Skeletal muscle cell (primary cell): ENCODE results near the gene RYK.
"Not testable (repeated sequence)": the region's sequence is repeated elsewhere in the genome, so short reads cannot be mapped to it uniquely, and the experiment has no call there.

ENCODE experiments used
- DNase-seq: peaks from one replicate; pipeline ENCODE4 v3.0.0-alpha.2; 2010; ENCODE audit warnings: low read depth
- H3K4me3 ChIP-seq: 2 replicates; pipeline ENCODE4 v1.5.1; 2011; ENCODE audit warnings: low read depth, mild to moderate bottlenecking, control low read depth, low read length, moderate library complexity

RYK gene

GRCh38 chr3:134250717-134251220 is at the start of gene RYK:
Gene RYK, minus strand, starts transcription at chr3:134250859. Its CDS starts 205 bp downstream, at chr3:134250654.
- DNase-seq: no peak
- H3K4me3 ChIP-seq: peak within 1 kb of the TSS; percentile 67

DNA sequence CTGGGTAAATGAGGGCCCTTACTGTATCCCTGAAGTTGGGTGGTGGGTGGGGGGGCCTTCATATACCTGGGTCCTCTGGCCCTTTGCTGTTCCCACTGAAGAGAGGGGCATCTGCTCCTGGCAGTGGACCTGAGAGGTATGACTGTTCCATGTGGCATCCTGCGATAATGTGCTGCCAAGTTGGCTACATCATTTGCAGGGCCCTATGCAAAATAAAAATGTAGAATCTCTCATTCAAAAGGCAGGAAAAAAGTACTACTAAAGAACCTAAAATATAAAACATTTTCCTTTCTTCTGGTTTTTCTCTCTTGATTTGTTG is 49.2 kb upstream of the RYK start:
- DNase-seq: no peak
- H3K4me3 ChIP-seq: no peak overlapping the region

- DNase-seq: no peak
- no peak overlapping the region for H3K4me3 ChIP-seq
These were observed 48.7 kb upstream of the RYK start for GRCh38 chr3:134299185-134299887.

DNA sequence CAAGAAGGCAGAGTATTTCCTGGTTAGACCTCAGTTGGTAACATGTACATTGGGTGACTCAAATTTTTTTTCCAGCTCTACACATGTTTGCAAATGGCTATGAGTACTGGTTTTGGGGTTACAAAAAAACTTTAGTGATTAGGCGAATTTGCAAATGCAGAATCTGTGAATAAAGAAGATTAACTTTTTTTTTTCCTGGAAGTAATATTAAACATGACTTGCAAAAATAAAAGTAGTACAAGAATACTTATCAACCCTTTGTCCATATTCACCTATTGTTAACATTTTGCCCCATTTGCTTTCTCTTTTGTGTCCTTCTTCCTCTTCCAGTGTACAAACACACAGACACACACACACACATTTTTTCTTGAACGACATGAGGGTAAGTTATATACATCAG is 47.6 kb upstream of the RYK start:
- DNase-seq: no peak

GRCh38 chr3:134296616-134297015 is 46.0 kb upstream of the RYK start:
- DNase-seq: no peak
- H3K4me3 ChIP-seq: no peak overlapping the region

More for the DNA sequence above, 47.6 kb upstream of the RYK start:
- H3K4me3 ChIP-seq: no peak overlapping the region

DNA sequence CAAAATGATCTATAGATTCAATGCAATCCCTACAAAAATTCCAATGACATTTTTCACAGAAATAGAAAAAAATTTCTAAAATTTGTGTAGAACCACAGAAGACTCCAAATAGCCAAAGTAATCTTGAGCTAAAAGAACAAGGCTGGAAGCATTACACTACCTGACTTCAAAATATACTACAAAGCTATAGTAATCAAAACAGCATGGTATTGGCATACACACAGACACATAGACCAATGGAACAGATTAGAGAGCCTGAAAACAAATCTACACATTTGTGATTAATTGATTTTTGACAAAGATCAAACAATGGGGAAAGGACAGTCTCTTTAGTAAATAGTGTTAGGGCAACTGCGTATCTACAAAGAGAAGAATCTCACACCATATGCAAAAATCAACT is 45.3 kb upstream of the RYK start:
- H3K4me3 ChIP-seq: no peak overlapping the region
- no peak for DNase-seq

GRCh38 chr3:134294302-134295280 is 43.9 kb upstream of the RYK start:
- no peak overlapping the region for H3K4me3 ChIP-seq
- DNase-seq: no peak

DNA sequence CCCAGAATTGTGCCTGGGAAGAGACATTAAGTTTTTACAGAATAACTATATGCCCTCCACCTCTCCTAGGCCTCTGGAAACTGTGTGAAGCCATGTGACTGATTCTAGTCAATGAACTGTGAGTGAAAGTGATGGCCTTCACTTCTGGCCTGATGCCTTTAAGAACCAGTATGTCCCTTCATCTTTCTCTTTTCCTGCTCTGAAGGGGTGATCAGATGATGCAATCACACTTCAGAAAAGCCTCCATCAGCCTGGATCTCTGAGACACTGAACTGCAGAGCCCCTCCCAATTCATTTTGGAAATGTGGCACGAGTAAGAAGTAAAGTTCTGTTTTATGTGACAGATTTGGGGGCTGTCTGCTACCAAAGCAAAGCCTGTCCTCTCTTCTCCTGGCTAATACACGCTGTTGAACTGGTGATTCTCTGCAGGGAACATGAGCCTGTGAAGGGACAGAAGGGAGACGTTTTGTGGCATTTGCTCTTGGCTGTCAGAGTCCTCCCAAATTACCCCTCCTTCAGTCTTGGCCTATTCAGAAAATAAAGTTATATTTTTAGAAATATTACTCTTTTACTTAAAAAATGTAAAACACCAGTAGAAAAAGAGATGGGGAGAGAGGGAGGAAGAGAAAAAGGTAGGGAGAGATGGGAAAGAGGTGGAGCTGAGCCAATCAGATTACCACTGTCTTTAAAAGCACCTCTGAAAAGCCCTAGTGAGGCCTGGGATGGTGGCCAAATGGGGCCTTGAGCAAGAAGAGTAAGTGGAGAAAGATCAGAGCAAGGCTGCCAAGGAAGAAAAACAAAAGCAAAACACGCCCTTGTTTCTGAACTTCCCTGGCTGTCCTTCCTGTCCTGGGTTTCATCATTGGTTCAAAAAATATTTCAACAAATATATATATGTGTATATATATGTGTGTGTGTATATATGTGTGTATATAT is 40.9 kb upstream of the RYK start:
- no peak overlapping the region for H3K4me3 ChIP-seq
- peak; percentile 81 for DNase-seq

DNA sequence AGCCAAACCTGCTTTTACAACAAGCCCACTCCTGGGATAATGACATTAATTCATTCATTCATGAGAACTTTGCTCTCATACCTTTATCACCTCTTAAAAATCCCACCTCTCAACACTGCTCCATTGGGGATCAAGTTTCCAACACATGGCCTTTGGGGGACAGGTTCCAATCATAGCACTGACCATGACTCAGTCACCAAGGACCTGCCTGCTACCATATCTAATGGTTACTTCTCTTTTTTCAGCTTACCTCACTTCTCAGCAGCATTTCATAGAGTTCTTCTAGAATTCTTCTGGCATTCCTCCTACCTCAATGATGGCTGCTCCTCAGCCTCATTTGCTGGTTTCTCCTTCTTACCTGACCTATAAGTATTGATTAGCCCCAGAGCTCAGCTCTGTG is 36.9 kb upstream of the RYK start:
- no peak overlapping the region for H3K4me3 ChIP-seq
- no peak for DNase-seq

GRCh38 chr3:134284438-134284837 is 33.8 kb upstream of the RYK start:
- H3K4me3 ChIP-seq: no peak overlapping the region
- no peak for DNase-seq

- no peak overlapping the region for H3K4me3 ChIP-seq
- DNase-seq: no peak
These were observed 32.0 kb upstream of the RYK start for GRCh38 chr3:134282659-134283047.

- no peak overlapping the region for H3K4me3 ChIP-seq
- no peak for DNase-seq
These were observed 31.4 kb upstream of the RYK start for GRCh38 chr3:134281912-134282658.

DNA sequence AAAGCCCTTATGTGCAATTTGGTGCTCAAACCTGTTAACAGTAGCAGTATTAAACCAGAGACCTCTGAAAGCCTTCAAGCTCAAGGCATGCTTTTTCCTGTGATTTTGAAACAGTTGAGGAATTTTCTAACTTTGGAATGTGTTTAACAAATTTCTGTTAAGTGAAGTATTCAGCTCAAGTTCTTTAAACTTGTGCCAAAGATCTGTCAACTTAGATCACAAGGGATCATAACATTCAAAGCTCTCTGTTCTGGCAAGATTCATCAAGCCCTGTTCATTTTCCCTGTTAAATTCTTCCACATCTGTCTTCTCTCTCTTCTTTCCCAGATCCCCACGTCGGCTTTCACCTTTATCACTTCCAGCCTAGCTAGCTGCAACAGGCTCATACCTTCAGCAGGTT is 28.8 kb upstream of the RYK start:
- no peak overlapping the region for H3K4me3 ChIP-seq
- no peak for DNase-seq

DNA sequence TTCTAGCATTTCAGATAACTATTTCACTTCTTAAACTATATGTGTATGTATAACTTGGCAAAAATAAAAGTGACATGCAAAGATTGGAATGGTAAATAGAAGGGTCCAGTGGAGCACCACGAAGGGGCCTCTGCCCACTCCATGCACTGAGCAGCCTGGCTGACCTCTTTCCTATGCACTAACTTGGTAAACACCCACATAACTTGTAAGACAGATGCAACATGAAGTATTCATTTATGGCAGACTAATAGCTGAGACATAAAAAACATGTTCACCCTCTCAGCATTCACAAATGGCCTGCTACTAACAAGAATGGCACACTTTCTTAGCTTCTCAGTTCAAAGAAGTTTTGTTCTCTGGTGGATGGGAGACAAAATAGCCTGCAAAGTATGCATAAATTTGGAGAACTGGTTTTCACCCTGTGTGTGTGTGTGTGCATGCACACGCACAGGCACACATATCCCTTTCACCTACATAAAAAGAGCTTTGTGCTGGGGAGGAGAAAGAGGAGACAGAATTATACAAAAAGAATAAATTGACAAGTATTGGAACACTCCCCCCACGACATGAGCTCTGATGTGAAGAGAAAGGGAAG is 26.5 kb upstream of the RYK start:
- no peak overlapping the region for H3K4me3 ChIP-seq
- DNase-seq: no peak

- H3K4me3 ChIP-seq: no peak overlapping the region
- no peak for DNase-seq
These were observed 25.4 kb upstream of the RYK start for GRCh38 chr3:134276086-134276485.

GRCh38 chr3:134275110-134275509 is 24.5 kb upstream of the RYK start:
- not testable (repeated sequence) for H3K4me3 ChIP-seq, DNase-seq

DNA sequence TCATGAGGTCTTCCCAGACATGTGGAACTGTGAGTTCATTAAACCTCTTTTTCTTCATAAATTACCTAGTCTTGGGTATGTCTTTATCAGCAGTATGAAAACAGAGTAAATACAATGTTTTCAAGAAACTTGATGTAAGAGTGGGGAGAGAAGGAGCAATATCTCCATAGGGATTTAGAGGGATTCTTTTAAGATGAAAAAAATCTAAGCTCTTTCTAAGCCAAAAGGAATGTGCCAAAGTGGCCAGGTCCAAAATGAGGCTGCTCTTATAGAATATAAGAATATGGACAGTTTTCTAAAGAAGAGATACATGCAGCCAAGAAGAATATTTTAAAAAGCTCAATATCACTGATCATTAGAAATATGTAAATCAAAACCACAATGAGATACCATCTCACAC is 23.9 kb upstream of the RYK start:
- no peak for DNase-seq
- no peak overlapping the region for H3K4me3 ChIP-seq

DNA sequence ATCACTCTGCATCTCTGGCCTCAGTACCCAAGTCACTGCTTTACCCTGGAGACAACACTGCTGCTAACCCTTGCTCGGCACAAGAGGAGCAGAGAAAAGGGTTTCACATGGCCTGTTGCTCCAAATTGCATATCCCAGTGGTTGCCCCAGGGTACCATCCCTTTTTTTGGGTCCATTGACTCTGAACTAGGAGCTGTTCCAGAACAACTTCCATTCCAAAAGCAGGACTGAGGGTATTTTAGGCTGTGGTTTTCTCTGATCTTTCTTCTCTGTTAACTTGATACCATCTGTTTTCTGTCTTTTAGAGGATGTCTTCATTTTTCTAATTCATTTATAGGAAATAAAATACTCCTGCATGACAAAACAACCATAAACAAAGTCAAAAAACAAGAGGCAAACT is 17.3 kb upstream of the RYK start:
- DNase-seq: no peak
- H3K4me3 ChIP-seq: no peak overlapping the region

- DNase-seq: no peak
- H3K4me3 ChIP-seq: no peak overlapping the region
These were observed 10.3 kb upstream of the RYK start for GRCh38 chr3:134260987-134261386.
